Measurements from ENCODE around the gene PRKG1. TPM values are rescaled to one million over a fixed set of nuclear protein-coding genes. Genes with fewer than 3 reads are reported as not detected.

Gene PRKG1
- total and polyA plus RNA-seq, 2 of the 4 experiments (the other 2 are of a cell fraction) = 3.5 to 18.3 TPM

GRCh38 chr10:51659344-51659743, 585.1 kb downstream of the PRKG1 start:
- Histone ChIP-seq H3K23ac (ENCODE audit: low read depth, low read length) (no peak overlapping the region), H2BK15ac (ENCODE audit: low read depth, low read length) (no peak overlapping the region), H3K4me3 (ENCODE audit: insufficient read depth, low read depth, low read length) (no peak overlapping the region), H4K91ac (ENCODE audit: insufficient read depth, low read depth, low read length) (no peak overlapping the region), H3K36me3 (ENCODE audit: control insufficient read depth, insufficient read depth, low read length) (no peaks in the 10 kb centered on the region), H3K4ac (ENCODE audit: low read depth, low read length) (no peak overlapping the region), H3K4me2 (ENCODE audit: low read depth, low read length) (no peak overlapping the region), H3K9ac (ENCODE audit: low read depth, low read length) (no peak overlapping the region), H4K8ac (ENCODE audit: low read depth in 2 of 2, low read length in 2 of 2) (no peak overlapping the region), H2AK9ac (replicated peaks; ENCODE audit: low read depth, low read length, poor library complexity) (no peak overlapping the region), H2BK5ac (ENCODE audit: low read depth, low read length, poor library complexity, severe bottlenecking) (no peak overlapping the region), H3K9me3 (ENCODE audit: control insufficient read depth, insufficient read depth, low read length) (no peaks in the 10 kb centered on the region), H3K56ac (ENCODE audit: extremely low read depth, insufficient read depth, low read length) (no peak overlapping the region), H4K20me1 (ENCODE audit: insufficient read depth, low read length) (no peaks in the 10 kb centered on the region), H3K79me1 (ENCODE audit: low read depth in 1 of 2, low read length in 2 of 2) (no peaks in the 10 kb centered on the region), H3K18ac (ENCODE audit: low read depth, low read length) (no peak overlapping the region), H3K9me1 (ENCODE audit: insufficient read depth, low read length) (peaks cover 4% of the 10 kb centered on the region; the same call in 1 of the 2 replicates), H2AK5ac (ENCODE audit: low read depth, low read length) (no peak overlapping the region), H3K27ac (ENCODE audit: insufficient read depth, low read length) (no peak overlapping the region), H4K5ac (ENCODE audit: low read depth, low read length) (no peak overlapping the region), H3K4me1 (ENCODE audit: control insufficient read depth, insufficient read depth, low read length) (no peaks in the 10 kb centered on the region), H2BK20ac (ENCODE audit: low read depth, low read length) (no peak overlapping the region), H2BK120ac (ENCODE audit: low read depth, low read length) (no peak overlapping the region), H2AFZ (replicated peaks; ENCODE audit: low read length, poor library complexity) (no peak overlapping the region), H3K14ac (replicated peaks; ENCODE audit: low read depth, low read length) (0 out of 2 replicates have a peak overlapping the region, but pooled peaks have one; percentile 11), H3K27me3 (ENCODE audit: control insufficient read depth, insufficient read depth, low read length) (no peaks in the 10 kb centered on the region)
- no CpG with 5 or more reads among the region's 1 CpG for WGBS, 2 experiments (ENCODE audit: extremely low coverage in 2 of 2, insufficient read length in 1 of 2)
- no TSS peak for BruUV-seq (replicated peaks)
- ChIA-PET CTCF (interaction anchor here (1.0 kb wide), 1 partner anchor 9 kb away, joined by 4 read pairs; no protein-coding TSS in a partner anchor), POLR2A (ENCODE audit: unreplicated experiment) (no interaction called here)
- dilution Hi-C loops (cut with HindIII; ENCODE audit: low sequenced_read_pairs, unreplicated experiment) = no loop called here
- TF ChIP-seq, protein P1, sequence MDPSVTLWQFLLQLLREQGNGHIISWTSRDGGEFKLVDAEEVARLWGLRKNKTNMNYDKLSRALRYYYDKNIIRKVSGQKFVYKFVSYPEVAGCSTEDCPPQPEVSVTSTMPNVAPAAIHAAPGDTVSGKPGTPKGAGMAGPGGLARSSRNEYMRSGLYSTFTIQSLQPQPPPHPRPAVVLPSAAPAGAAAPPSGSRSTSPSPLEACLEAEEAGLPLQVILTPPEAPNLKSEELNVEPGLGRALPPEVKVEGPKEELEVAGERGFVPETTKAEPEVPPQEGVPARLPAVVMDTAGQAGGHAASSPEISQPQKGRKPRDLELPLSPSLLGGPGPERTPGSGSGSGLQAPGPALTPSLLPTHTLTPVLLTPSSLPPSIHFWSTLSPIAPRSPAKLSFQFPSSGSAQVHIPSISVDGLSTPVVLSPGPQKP (IDR thresholded peaks at IDR 0.05; ENCODE audit: borderline replicate concordance, low read depth, low read length) = no peak
- no peak for TF ChIP-seq CEBPB (IDR thresholded peaks at IDR 0.05; ENCODE audit: low read depth, low read length)
- TF ChIP-seq RAD21 (IDR thresholded peaks at IDR 0.05; ENCODE audit: low read length) = no peak
- no peak for TF ChIP-seq CHD1 (IDR thresholded peaks at IDR 0.05; ENCODE audit: low read depth, low read length)
- no peak for TF ChIP-seq SMC3 (IDR thresholded peaks at IDR 0.05; ENCODE audit: low read depth, low read length)
- TF ChIP-seq CTCF (conservative IDR thresholded peaks at IDR 0.05; ENCODE audit: low read depth, low read length) = no peak
- TF ChIP-seq FOS (IDR thresholded peaks at IDR 0.05; ENCODE audit: low read depth, low read length) = no peak
- TF ChIP-seq MAFK (IDR thresholded peaks at IDR 0.05; ENCODE audit: low read depth, low read length) = no peak
- TF ChIP-seq MXI1 (IDR thresholded peaks at IDR 0.05; ENCODE audit: borderline replicate concordance, low read depth, low read length) = no peak
- TF ChIP-seq RCOR1 (IDR thresholded peaks at IDR 0.05; ENCODE audit: insufficient replicate concordance, low read length) = no peak
- no peak for TF ChIP-seq BHLHE40 (IDR thresholded peaks at IDR 0.05; ENCODE audit: low read depth, low read length)
- in situ Hi-C loops (cut with MboI; ENCODE audit: low sequenced_read_pairs) = no loop called here
- DNase-seq (peak; percentile 48), ATAC-seq (ENCODE audit: low read depth) (no peak)
- intact Hi-C loops (cut with micrococcal nuclease) = loop anchor here (5.0 kb wide), 1 partner anchor 278 kb away; no protein-coding TSS in a partner anchor
